GM06990 (cell line): ENCODE data around the gene C19orf12.
A peak's percentile ranks its signal among the peaks of the same experiment; 100 is the strongest.

Experiments
- DNase-seq: peaks from one replicate; pipeline ENCODE4 v3.0.0-alpha.2; 2011; ENCODE audit not compliant: insufficient read length; ENCODE audit errors: extremely low read depth
- H3K27me3 ChIP-seq: replicated peaks from 2 replicates; pipeline ENCODE4 v1.6.0; 2011; ENCODE audit warnings: low read length; ENCODE audit not compliant: control insufficient read depth, insufficient read depth
- H3K36me3 ChIP-seq: 2 replicates; pipeline ENCODE4 v1.5.1; 2011; ENCODE audit warnings: low read length; ENCODE audit not compliant: control insufficient read depth, insufficient read depth
- H3K4me3 ChIP-seq: replicated peaks from 2 replicates; pipeline ENCODE4 v1.5.1; 2011; ENCODE audit warnings: low read depth, mild to moderate bottlenecking, control low read depth, low read length
- CTCF ChIP-seq: IDR thresholded peaks from 2 replicates; pipeline ENCODE4 v1.5.1; 2011; ENCODE audit warnings: low read length, control low read depth, mild to moderate bottlenecking, inconsistent platforms; ENCODE audit not compliant: insufficient read depth, poor library complexity, severe bottlenecking

Gene C19orf12

DNA sequence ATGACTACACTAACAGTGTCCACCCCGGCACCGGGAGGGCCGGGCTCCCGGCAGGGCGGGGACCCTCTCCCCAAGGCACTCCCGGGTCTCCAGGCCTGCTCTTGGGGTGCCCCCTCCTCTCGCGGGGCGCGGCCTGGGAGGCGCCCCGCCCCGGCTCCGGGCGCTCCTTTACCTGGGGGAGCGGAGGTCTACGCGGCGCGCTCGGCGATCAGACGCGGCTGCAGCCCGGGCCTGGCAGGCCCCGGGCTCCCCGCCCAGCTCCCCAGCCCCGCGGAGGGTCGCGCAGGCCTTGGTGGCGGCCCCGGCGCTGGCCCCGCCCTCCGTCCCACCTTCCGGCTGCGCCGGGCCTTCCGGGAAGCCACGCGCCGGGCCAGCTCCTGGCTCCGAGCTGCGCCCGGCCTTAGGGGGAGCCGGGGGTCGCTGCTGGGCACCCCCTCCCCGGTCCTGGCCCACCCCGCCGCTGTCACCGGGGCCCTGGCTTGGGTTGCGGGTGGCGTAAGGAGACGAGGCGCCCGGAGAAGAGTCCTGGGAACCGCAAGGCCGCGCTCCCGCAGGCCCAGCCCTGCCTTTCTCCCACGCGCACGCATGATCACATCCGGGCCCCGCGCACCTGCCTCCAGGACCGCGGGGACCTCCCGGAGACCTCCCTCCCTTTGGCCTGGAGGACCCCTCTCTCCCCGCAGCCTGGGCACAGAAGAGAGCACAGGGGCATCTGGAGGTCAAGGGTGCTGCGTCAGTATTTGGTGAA, at the start of gene C19orf12:
C19orf12 (minus strand) TSS at position 309 of the 748 bp plus-strand sequence. CDS start 6,848 bp downstream, outside the sequence.
- TF ChIP-seq CTCF: no peak
- H3K27me3 ChIP-seq: no peaks in the 10 kb centered on the region
- H3K36me3 ChIP-seq: no peaks in the 10 kb centered on the region; the same call in 1 of the 2 replicates
- peak within 1 kb of the TSS; percentile 87 for H3K4me3 ChIP-seq
- peak; percentile 79 for DNase-seq

GRCh38 chr19:29764361-29764760, 49.3 kb upstream of the C19orf12 start:
- Histone ChIP-seq H3K4me3 (no peak overlapping the region), H3K36me3 (no peaks in the 10 kb centered on the region), H3K27me3 (no peaks in the 10 kb centered on the region; the same call in 1 of the 2 replicates)
- TF ChIP-seq CTCF: no peak
- no peak for DNase-seq

DNA sequence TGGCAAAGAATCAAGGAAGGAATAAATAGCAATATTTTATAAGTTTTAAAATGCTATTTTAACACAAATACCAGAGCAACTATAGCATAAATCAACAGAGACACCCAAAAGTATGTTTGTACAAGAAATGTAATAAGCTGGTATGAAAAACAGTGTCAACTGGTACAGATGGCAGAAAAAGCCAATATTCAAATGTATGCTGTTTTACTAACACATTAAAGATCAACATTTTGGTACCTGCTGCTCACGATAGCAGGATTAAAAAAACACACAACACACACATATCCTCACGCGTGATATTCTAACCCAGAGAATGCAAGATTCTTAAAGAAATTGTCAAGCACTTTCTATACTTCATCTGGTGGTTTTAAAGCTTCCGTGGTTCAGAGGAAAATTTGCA, 48.1 kb upstream of the C19orf12 start:
- DNase-seq: no peak
- no peak overlapping the region for H3K4me3 ChIP-seq
- H3K27me3 ChIP-seq: no peaks in the 10 kb centered on the region
- H3K36me3 ChIP-seq: no peaks in the 10 kb centered on the region
- TF ChIP-seq CTCF: no peak

GRCh38 chr19:29761575-29762232, 46.6 kb upstream of the C19orf12 start:
- no peaks in the 10 kb centered on the region for H3K36me3 ChIP-seq
- H3K27me3 ChIP-seq: no peaks in the 10 kb centered on the region
- DNase-seq: no peak
- no peak overlapping the region for H3K4me3 ChIP-seq
- TF ChIP-seq CTCF: no peak

DNA sequence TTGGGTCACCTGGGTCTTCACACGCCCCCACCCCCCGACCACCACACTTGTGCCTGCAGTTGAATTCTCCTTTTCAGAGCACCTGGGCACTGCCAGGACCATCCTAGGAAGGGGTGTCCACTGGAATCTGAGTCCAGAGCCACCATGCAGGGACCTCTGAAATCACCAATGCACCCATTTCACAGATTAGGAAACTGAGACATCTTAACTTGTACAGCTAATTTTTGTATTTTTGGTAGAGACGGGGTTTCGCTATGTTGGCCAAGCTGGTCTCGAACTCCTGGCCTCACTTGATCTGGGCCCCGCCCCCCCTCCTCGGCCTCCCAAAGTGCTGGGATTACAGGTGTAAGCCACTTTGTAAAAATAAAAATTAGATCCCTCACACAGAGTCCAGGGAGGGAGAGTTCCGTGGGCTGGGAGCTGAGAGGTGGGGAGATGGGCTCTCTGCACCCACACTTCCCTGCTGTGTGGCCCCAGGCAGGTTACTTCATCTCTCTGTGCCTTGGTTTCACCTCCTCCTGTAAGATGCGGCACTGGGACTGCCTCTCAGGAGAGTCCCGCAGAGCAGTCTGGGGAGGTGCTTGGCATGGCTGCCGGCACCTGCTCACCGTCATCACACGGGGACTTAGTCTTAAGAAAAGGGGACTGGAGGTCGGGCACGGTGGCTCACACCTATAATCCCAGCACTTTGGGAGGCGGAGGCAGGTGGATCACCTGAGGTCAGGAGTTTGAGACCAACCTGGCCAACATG, 45.9 kb upstream of the C19orf12 start:
- H3K4me3 ChIP-seq: no peak overlapping the region; the same call in 1 of the 2 replicates

More for the DNA sequence above, 45.9 kb upstream of the C19orf12 start:
- no peaks in the 10 kb centered on the region for H3K36me3 ChIP-seq
- no peaks in the 10 kb centered on the region for H3K27me3 ChIP-seq
- no peak for DNase-seq
- TF ChIP-seq CTCF: no peak
